ENCODE measurements around the gene PPP1R12C. TPM values are rescaled to one million over a fixed set of nuclear protein-coding genes. Genes with fewer than 3 reads are reported as not detected.

PPP1R12C gene
- total RNA-seq, 2 donors from 2014 or later: 102 to 118 TPM

DNA sequence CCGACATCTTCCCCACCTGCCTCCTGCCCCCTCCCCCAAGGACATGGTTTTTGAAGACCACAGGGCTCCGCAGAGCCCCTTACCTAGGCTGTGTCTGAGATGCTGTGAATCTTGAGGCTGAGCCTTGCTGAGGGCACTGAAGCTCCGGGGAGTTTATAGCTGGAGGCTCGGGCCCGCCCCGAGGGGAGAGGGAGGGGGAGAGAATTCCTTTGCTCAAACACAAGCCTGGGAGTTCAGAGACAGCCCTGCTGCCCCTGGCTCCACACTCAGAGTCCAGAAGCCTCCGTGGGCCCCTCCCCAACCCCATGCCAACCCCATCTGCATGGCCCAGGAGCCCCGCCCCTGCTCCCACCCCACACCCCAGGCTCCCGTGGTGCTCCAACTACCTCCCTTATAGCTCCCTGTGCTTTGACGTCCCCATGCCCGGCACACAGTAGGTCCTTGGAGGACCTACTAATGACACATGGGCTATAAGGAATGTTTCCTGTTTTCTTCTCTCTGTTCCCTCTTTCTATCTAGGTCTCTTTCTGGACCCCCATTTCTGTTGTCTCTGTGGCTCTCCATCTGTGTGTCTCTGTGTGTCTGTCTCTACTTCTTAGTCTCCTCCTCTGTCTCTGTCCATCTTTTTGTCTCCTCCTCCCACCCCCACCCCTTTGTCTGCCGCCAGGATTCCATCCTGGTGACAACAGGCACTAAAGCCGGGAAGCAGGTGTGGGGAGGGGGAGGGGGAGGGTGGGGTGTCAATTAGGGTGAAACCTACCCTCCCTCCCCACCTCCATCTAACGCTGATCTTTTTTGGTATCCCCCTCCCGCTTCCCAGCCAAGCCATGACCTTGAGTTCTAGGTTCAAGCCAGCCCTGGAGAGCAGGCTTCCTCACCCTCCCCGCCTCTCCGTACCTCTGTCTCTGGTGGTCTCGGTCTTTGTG is 31.9 kb upstream of the PPP1R12C start, which contains the start of gene TNNT1:
TSS of gene TNNT1 (minus strand) at position 129 of the 926 bp plus-strand sequence. CDS start 2,049 bp downstream, outside the sequence.
- DNase-seq: no peak
- intact Hi-C loops (cut with DNase I, micrococcal nuclease): no loop called here
- no peak for ATAC-seq

DNA sequence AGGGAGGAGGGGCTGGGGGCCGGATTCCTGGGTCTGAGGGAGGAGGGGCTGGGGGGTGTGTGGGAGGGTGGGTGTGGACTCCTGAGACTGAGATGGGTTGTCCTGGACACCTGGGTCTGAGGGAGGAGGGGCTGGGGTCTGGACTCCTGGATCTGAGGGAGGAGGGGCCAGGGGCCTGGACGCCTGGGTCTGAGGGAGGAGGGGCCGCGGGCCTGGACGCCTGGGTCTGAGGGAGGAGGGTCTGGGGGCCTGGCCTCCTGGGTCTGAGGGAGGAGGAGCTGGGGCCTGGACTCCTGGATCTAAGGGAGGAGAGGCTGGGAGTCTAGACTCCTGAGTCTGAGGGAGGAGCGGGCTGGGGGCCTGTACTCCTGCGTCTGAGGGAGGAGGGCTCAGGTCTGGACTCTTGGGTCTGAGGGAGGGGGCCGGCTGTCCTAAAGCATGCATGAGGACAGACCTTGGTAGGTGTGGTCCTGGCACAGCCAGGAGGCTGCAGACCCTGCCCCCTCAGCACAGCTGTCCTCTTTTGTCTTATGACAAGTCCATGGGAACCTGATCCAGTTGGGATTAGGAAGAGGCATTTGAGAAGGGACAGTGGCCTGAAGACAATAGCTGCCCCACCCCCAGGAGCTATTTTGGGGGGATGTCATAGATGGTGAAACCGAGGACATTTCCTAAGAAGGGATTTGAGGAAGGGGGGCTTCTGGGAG is 30.3 kb upstream of the PPP1R12C start:
- DNase-seq (no peak), ATAC-seq (no peak)
- intact Hi-C loops (cut with DNase I, micrococcal nuclease): no loop called here

DNA sequence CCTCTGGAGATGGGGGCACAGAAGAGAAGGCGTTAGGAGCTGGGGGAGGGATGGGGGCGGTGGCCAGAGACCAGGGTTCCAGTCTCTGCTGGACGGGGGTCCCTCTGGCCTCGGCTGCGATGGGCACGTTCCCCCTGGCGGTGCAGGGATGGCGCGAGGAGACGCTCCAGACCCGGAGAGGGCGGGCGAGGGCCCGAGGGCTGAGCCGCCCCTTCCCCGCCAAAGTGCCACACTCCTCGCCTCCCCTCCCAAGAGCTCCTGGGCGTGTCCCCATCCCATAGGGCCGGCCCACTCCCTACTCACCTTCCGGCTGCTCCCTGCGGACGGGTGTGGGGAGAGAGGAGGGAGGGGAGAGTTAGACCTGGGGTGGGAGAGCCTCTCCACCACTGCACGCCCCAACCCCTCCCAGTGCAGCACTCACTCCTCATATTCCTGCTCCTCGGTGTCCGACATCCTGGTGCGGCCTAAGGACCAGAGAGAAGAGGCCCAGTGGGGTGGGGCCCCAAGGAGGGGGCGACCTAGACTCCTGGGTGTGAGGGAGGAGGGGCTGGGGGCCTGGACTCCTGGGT is 29.4 kb upstream of the PPP1R12C start:
- ATAC-seq (peak; percentile 87), DNase-seq (peak in 1 of 2 donors; percentile 22)
- intact Hi-C loops (cut with DNase I, micrococcal nuclease): no loop called here

DNA sequence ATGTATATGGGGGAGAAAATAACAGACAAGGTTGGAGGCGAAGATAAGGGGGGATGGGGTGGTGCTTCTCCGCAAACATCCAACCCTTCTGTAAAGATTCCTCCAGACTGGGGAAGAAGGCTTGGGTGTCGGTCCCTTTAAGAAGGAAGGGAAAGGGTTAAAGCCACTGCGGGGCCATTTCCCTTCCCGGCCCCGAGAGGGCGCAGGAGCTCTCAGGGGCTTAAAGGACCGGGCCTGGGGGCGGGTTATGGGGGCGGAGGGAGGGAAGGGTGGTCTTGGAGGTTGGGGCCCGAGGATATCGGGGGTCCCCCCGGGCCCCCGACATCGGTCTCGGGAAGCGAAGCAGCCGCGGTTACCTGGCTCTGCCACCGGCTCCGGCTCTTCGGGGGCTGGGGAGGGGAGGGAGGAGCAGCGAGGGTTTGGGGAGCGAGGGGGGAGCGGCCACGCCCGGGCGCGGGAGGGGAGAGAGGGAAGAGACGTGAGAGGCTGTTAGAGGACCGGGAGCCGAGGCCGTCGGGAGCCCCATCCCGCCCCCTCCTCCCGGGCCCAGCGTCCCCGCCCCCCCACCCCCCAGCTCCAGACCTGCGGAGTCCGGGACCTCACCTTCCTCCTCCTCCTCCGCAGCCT is 28.8 kb upstream of the PPP1R12C start:
- DNase-seq: no peak
- intact Hi-C loops (cut with DNase I, micrococcal nuclease): no loop called here
- ATAC-seq: peak; percentile 41

DNA sequence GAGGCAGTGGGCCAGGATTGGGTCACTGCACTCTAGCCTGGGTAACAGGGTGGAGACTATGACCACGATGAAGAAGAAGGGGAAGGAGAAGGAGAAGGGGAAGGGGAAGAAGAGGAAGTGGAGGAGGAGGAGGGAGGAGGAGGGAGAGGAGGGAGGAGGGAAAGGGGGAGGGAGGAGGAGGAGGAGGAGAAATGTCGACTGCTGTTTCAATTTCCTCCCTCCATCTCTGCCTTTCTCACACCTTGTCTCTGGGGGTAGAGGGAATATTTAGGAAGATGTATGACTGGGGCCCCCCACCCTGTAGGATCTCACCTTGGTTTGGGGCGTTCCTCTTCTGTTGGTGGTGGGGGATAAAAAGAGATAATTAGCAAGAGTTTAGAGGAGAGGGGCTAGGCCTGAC is 27.8 kb upstream of the PPP1R12C start:
- ATAC-seq (no peak), DNase-seq (no peak)
- intact Hi-C loops (cut with DNase I, micrococcal nuclease): no loop called here

DNA sequence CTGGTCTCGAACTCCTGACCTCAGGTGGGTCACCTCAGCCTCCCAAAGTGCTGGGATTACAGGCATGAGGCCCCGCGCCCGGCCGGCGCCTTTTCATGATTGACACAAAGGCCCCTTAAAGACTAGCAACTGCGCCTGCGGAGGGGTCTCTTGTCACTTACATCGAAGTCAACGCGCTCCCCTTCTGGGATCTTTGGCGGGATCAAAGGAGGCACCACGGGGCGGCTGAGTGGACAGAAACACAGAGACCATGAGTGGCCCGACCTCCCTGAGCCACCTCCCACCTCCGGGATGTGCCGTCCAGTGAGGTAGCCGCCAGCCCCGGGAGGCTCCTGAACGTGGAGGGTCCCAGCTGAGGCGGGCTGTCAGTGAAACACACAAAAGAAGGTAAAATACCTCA is 24.3 kb upstream of the PPP1R12C start:
- no peak for DNase-seq
- intact Hi-C loops (cut with DNase I, micrococcal nuclease): loop anchor here in 1 of 2 donors (5.0 kb wide), 1 partner anchor 276 kb away; no protein-coding TSS in a partner anchor
- ATAC-seq: peak; percentile 11

DNA sequence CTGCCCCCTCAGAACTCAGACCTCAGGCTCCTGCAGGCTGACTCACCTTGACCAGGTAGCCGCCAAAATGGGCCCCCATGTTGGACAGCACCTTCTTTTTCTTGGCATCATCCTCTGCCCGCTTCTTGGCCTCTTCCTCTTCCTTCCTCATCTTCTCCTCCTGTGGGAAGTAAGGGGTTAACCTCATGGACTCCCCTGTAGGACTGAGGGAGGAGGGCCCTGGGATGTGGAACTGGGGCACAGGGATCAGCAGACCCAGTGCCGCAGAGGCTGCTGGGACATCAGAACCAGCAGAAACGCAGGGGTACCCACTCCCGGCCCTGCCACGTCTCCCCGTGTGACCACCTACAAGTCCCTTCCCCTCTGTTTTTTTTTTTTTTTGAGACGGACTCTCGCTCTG is 20.5 kb upstream of the PPP1R12C start:
- ATAC-seq (no peak), DNase-seq (no peak)
- intact Hi-C loops (cut with DNase I, micrococcal nuclease): no loop called here

DNA sequence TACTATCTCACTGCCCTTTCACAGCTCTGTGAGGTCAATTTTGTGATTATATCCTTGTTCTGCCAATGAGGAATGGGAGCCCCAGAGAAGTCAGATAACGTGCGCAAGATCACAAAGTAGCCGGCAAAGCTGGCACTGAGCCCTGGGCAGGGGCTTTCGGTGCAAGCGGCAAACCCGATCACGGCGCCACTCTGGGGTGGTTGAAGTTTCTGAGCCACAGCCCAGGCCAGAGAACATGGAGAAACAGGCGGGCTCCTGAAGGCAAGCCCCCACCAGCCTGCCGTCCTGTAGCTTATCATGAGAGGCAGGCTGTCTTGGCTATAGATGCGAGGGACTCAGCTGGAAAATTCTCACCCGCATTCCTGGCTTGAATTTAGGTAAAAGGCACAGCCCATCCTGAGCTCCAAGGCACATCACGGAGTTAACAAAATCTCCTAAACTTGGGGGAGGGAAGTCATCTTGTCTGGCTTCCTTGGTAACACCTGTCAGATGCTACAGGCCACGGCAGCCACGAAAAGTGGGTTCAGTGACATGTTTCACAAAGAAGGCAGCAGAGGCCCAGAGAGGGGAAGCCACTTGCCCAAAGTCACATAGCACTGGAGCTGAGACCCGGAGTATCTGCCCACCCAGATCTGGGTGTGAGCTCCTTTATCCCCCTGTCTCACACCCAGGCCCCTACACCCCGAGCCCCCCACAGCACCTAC is 19.1 kb upstream of the PPP1R12C start:
- ATAC-seq (no peak), DNase-seq (no peak)
- intact Hi-C loops (cut with DNase I, micrococcal nuclease): no loop called here

DNA sequence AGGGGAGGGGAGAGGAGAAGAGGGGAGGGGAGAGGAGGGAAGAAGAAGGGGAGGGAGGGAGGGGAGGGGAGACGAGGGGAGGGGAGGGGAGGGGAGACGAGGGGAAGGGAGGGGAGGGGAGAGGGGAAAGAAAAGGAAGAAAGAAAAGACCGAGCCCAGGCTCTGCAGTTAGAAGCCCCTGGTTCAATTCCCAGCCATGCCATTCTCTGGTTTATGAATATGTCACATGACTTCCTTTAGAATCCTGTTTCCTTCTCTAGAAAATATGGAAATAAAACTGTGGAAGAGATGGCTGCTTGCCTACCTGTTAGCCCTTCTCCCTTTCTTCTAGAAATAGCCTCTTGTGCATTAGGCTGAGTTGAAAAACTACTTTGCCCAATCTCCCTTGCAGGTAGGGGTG is 17.3 kb upstream of the PPP1R12C start:
- DNase-seq: no peak
- intact Hi-C loops (cut with DNase I, micrococcal nuclease): no loop called here

DNA sequence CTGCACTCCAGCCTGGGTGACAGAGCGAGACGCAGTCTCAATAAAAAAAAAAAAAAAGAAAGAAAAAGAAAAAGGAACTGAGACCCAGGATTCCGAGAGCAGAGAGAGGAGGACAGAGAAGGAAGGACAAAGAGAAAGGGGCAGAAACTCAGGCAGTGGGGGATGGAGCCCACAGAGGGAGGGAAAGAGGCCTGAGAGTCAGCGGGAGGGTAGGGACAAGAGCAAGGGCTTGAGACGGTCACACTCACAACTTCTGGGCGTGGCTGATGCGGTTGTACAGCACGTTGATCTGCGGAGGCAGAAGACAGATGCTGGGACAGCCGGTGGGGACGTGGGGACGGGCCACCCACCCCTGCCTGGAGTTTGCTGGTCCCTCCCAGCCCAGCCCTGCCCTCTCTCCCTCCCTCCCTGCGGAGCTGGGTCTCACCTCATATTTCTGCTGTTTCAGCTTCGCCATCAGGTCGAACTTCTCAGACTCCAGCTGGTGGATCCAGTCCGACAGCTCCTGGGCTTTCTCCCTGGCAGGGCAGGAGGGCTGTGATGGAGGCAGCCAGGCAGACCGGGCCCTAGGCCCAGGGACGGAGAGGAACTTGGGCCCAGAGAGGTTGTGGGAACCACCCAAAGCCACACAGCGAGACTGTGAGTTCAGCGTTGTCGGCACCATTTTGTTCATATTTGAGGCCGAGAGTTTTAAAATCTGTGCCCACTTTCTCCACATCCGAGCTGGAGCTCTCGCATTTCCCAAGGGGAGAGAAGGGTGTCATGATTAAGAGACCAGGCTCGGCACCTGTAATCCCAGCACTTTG is 16.4 kb upstream of the PPP1R12C start:
- intact Hi-C loops (cut with DNase I, micrococcal nuclease): no loop called here
- DNase-seq (no peak), ATAC-seq (no peak)

More for the DNA sequence above, 17.3 kb upstream of the PPP1R12C start:
- ATAC-seq: no peak

DNA sequence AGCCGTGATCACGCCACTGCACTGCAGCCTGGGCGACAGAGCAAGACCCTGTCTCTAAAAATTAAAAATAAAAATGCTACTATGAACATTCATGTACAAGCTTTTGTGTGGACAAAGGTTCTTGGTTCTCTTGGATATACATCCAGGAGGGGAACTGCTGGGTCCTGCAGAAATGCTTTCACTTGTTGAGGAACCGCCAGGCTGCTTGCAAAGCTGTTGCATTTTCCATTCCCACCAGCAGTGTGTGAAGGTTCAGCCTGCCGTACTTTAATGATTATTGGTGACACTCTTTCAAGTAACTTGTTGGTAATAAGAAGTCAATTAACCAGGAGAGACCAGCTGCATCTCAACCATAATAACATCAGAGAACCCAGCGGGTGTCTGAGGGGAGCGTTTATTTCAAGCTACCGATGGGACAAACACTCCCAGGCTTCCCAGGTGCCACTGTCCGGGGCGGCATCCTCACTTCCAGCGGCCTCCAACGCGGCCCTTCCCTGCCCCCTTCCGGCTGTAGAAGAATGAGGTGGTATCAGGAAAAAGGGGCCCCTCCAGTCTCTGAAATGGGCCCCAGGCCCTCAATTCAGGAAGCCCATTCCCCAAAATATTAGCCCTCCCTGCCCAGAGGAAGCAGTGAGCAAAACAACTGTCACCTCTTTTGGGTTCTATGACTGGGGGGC is 15.2 kb upstream of the PPP1R12C start:
- intact Hi-C loops (cut with DNase I, micrococcal nuclease): no loop called here
- no peak for ATAC-seq
- DNase-seq: no peak

DNA sequence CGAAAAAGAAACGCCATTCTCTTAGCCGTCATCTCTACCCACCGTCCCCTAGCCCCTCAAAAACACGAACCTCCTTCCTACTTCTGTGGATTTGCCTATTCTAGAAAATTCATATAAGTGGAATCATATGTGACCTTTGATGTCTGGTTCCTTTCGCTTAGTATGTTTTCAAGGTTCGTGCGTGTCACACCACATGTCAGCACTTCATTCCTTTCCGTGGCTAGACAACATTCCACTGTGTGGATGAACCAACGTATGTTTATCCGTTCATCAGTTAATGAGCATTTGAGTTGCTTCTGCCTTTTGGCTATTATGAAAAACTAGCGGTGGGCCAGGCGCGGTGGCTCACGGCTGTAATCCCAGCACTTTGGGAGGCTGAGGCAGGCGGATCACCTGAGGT is 14.0 kb upstream of the PPP1R12C start:
- intact Hi-C loops (cut with DNase I, micrococcal nuclease): no loop called here
- ATAC-seq: no peak

DNA sequence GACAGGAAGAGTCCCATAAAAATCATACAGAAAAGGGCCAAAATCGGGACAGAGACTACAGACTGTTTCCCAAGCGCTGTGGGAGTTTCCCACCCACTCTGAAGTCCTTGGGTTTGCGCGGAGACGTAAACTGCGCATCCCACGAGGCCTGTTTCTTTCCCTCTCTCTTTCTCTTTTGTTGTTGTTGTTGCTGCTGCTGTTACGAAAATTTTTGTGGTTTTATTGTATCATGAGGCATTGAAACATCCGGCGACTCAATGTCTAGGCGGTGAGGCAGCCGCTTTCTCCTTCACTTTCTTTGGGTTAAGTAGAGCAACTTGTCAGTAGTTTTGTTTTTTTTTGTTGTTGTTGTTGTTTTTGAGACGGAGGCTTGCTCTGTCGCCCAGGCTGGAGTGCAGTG is 1.6 kb upstream of the PPP1R12C start:
- ATAC-seq (no peak), DNase-seq (no peak)
- intact Hi-C loops (cut with DNase I, micrococcal nuclease): no loop called here

More for the DNA sequence above, 14.0 kb upstream of the PPP1R12C start:
- DNase-seq: no peak

DNA sequence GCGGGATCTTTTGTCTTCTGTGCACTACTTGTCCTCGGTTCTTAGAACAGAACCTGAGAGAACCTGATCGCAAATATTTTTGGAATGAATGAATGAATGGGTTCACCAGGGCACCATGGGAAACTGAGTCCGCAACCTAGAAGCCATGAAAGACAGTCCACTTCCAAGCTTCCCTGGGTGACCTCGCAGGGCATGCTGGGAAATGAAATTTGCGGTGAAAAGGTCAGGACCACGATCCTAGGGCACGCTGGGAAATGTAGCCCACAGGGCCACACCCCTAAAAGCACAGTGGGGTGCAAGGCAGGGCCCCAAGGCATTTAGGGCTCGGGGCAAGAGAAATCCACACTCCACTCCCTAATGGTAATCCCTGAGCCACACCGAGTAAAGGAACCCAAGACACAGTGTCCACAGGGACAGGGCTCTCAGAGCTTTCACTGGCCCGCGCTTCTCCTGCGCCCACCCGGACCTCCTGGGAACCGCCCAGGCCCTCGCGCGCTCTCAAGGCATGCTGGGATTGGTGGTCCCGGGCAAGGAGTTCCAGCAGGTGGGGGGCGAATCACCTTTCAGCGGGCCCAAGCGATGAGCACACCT is 1.1 kb upstream of the PPP1R12C start:
- intact Hi-C loops (cut with DNase I, micrococcal nuclease): no loop called here
- no peak for ATAC-seq
- peak in 1 of 2 donors; percentile 48 for DNase-seq

DNA sequence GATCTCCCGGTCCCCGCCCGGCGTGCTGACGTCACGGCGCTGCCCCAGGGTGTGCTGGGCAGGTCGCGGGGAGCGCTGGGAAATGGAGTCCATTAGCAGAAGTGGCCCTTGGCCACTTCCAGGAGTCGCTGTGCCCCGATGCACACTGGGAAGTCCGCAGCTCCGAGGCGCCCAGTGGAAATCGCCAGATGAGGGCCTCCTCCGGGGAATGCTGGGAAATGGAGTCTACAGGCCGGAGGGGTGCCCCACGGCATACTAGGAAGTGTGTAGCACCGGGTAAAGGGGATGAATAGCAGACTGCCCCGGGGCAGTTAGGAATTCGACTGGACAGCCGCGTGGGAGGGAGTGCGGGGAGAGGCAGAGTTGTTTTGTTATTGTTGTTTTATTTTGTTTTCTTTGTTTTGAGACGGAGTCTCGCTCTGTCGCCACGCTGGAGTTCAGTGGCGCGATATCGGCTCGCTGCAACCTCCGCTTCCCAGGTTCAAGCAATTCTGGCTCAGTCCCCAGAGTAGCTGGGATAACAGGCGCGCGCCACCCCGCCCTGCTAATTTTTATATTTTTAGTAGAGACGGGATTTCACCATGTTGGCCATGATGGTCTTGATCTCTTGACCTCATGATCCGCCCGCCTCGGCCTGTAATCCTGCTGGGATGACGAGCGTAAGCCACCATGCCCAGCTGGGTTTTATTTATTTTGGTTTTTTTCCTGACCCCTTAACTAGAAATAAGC is 390 bp upstream of the PPP1R12C start:
- ATAC-seq (peak; percentile 93), DNase-seq (peak; percentile 99 to 100)
- intact Hi-C loops (cut with DNase I, micrococcal nuclease): no loop called here

DNA sequence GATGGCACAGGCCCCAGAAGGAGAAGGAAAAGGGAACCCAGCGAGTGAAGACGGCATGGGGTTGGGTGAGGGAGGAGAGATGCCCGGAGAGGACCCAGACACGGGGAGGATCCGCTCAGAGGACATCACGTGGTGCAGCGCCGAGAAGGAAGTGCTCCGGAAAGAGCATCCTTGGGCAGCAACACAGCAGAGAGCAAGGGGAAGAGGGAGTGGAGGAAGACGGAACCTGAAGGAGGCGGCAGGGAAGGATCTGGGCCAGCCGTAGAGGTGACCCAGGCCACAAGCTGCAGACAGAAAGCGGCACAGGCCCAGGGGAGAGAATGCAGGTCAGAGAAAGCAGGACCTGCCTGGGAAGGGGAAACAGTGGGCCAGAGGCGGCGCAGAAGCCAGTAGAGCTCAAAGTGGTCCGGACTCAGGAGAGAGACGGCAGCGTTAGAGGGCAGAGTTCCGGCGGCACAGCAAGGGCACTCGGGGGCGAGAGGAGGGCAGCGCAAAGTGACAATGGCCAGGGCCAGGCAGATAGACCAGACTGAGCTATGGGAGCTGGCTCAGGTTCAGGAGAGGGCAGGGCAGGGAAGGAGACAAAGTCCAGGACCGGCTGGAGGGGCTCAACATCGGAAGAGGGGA is 1.1 kb downstream of the PPP1R12C start:
- DNase-seq: peak; percentile 64 to 78
- peak; percentile 43 for ATAC-seq
- intact Hi-C loops (cut with DNase I, micrococcal nuclease): no loop called here
